NCI-H1694 treated with DMSO at 0.1 percent for 48 hours (cell line): ENCODE data around the gene SLC35A2.

ENCODE experiments used
- DNase-seq: peaks from one replicate; lab custom pipeline; 2025; lab: John Stamatoyannopoulos, UW

SLC35A2 gene

DNA sequence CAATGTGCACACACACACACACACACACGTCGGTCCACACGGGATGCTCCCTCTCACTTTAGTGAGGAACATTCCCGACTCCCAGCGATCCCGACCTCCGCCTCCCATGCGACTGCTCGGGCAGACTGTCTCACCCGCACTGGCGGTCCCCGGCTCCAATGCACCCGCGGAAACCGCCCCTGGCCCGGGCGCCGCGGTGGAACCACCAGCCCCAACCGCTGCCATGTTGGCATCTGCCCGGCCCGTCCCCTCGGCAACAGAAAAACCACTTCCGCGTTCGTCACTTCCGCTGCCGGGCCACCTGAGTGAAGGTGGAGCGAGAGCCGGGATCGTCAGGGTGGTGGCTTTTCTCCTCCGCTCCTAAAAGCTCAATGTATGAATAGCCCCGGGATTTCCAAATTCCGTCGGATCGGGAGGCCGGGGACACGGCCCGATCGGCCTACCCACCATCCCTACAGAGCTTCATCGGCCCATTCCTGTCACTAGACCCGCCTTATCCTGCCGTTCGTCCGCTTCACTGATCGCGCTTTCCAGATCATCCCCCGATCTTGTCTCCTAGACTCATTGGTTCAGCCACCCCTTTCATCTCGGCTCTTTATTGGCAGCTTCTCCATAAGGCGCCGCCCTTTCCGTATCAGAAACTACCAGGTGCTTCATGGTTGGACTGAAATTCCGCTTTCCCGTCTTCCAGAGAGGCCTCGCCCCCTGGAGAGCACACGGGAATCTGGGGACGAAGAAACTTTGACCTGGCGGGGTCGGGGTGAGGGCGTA is at the start of gene SLC35A2:
TSS of gene SLC35A2 (minus strand) at position 235 of the 771 bp plus-strand sequence. CDS start at position 225, 10 bp downstream.
- peak; percentile 78 for DNase-seq

DNA sequence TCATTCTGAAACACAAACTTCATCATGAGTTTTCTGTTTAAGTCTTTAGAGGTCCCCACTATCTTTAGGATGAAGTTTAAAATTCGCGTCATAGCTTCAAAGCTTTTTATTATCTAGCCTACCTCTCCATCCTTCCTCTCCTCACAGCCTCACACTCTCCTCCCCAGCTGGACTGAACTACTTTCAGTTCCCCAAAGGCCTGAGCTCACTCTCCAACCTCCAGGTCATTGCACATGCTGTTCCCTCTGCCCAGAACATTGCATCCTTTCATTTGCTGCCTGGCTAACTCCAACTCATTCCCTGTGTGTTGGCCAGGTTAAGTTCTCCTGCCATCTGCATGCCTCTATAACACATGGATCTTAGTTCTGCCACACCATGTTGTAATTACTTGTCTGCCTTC is 48.8 kb upstream of the SLC35A2 start:
- DNase-seq: no peak

GRCh38 chrX:48958635-48959094 is 47.2 kb upstream of the SLC35A2 start:
- no peak for DNase-seq

- peak; percentile 95 for DNase-seq
These were observed 46.6 kb upstream of the SLC35A2 start for GRCh38 chrX:48957827-48958634.

DNA sequence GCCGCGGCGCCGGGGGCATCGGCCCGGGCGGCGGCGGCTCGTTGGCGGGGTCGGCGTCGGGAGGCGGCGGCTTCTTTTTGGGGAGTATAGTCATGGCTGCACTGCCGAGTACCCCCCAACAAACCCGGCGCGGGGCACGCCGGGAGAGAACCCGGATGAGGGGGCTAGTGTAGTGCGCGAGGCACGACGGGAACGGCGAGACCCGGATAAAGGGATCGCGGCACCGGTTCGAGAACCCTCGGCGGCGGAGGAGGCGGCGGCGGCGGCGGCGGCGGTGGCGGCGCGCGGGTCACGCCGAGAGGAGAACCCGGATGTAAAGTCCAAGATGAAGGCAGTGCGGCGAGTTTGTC is 46.0 kb upstream of the SLC35A2 start, which contains the start of gene OTUD5:
TSS of gene OTUD5 (minus strand) at position 131 of the 350 bp plus-strand sequence. CDS start at position 94, 37 bp downstream.
- DNase-seq: peak; percentile 73

- DNase-seq: no peak
These were observed 45.4 kb upstream of the SLC35A2 start for GRCh38 chrX:48956728-48957414.

DNA sequence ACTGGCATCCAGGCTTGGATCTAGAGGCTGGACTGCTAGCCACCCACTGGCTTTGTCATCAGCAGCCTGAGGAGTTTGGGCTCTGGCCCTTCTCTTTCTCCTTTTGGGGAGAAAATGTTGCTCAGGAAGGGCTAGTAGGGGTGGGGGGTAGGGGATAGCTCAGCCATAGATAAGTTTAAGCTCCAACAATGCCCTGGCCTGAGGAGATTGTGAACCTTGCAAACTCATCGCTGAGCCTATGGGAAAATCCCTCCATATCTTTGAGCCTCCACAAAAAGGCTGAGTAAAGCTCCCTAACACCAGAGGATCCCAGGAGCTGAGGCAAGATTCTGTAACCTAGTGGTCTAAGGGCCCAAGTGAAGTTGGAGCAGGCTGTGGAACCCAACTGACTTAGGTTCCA is 37.1 kb upstream of the SLC35A2 start:
- DNase-seq: no peak

- DNase-seq: peak; percentile 21
These were observed 34.3 kb upstream of the SLC35A2 start for GRCh38 chrX:48945517-48946348.

DNA sequence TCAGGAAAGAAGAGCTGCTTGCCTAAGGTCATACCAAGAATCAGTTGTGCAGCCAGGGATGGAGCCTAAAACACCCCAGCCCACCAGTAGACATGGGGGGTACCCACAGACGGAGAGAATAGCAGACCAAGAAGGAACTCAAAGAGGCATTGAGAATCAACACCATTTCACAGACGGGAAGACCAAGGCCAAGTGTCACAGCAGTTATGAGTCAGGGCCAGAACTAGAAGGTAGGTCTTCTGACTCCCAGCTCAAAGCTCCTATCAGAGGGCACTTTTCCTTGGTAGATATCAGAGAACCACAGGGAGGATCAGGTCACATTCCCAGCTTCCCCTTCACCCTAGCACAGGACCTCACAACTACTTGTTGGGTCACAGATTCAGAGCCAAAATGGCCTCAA is 31.4 kb upstream of the SLC35A2 start:
- DNase-seq: no peak

DNA sequence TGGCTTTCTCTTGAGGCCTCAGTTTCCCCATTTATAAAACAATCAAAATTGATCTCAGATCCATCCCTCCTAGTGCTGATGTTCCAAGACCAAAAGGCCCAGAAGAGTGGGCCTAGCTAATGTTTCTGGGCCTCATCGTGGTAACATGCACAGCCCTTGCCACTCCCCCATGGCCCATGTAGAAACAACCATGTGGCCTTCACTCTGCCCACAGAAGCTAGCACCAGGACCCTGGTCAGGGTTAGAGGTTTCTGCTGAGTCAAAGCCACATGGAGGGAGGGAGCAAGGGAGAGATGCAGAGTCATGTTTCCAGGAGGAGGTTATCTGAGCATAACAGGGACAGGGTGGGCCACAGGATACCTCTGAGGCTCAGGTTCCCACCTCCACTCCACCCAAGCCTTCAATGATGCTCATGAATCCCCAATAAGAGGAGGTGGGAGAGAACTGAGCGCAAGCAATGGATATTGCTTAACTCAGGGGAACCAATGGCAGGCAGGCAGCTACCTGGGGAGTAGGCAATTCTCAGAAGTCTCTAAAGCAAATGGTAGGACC is 29.0 kb upstream of the SLC35A2 start:
- DNase-seq: no peak

GRCh38 chrX:48939524-48940228 is 28.2 kb upstream of the SLC35A2 start:
- DNase-seq: no peak

DNA sequence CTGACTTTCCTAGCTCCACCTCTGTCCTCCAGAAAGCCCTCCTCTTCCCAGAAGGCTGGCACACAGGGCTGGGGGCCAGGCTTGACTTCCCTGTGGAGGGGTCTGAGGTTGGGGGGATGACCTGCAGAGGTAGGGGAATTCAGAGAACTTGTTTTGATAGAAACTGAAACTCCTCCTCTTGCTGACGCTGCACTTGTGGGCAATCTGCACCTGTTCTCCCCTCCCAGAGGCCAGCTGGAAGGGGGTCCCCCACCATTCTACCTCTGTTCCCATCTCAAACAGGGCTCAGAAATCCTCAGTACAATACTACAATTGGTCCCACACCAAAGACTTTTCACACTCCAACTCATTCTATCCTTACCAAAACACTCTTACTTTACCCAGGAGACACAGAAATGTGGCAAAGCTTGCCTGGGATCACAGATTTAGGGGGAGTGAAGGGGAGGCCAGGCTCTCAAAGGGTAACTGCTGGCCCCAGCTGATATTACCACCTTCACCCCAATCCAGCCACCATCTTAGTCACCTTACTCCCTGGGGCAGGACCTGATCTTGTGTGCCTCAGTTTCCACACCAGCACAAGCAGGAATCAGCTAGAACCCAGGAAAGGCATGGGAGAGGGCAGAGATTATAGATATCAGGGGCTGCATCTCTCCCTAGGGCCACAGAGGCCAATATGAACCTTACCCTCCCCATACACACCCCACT is 27.4 kb upstream of the SLC35A2 start:
- DNase-seq: no peak

DNA sequence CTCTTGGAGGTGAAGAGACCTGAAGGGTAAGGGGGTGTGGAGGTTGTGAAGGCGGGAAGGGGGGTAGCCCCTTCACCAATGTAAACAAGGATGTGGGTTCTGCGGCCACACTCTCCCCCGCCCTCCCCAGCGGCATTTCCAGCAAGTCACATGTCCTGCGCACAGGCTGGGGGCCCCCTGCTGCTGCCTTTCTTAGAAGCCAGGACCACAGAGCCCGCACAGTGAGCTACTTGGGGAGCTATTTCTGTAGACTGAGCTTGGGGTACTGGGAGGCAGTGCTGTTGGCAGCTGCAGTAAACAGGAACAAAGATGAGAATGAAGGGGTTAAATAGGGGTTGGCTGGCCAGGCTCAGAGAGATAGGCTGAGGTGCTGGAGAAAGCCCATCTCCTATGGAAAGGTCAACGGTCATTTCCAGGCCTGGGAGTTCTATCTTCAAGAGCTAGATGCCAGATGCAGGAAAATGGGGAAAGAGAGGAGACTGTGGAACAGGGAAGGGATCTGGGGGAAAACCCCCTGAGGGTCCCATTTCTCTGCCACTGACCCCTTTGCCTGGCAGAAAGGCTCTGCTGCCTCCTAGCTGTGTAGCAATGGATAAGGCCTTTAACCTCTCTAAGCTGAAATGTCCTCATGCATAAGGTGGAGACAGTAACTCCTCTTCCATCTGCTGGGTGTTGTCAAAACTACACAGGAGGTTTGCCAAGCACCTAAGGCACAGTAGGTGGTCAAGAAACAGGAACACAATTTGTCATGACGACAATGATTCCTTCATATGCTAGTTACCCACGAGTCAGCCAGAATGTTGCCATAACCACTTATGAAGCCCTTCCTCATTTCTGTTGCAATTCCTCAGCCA is 25.8 kb upstream of the SLC35A2 start:
- no peak for DNase-seq

DNA sequence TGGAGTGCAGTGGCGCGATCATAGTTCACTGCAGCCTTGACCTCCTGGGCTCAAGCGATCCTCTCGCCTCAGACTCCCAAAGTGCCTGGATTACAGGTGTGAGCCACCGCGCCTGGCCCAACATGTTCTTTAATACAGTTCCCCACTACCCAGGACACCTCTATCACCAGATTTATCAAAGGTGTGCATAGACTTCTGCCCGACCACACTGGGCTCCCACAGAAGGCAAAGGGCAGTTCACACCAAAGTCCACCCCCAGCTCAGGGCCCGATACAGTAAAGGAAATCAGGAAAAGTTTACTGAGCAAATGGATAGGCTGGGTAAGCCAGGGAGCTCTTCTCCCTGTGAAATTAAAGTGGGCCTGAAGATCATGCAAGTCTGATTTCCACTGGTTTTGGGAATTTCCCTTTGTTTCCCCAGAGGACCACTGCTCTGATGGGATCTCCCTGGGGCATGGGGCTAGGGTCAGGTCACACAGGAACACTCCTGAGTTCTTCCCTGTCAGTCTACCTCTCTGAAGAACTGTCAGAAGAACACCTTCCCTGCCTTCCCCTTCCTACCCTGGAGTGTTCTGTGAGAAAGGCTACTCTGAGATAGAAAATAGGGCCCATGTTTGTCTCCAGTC is 25.1 kb upstream of the SLC35A2 start:
- no peak for DNase-seq

DNA sequence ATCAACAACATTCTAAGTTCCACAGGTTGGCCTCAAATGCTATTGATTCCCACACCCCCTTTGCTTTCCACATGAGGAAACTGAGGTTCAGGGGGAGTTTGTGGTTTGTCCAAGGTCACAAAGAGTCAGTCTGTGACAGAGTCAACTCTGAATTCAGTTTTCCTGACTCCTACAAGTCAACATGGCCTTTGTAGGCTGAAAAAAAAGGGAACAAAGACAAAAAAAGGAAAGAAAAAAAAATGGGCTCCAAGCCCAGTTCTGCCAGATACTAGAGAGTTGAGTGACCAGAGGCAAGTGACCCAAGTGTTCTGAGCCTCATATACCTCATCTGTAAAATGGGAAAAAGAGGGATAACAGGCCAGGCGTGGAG is 23.8 kb upstream of the SLC35A2 start:
- no peak for DNase-seq

GRCh38 chrX:48934581-48935300 is 23.3 kb upstream of the SLC35A2 start:
- no peak for DNase-seq

DNA sequence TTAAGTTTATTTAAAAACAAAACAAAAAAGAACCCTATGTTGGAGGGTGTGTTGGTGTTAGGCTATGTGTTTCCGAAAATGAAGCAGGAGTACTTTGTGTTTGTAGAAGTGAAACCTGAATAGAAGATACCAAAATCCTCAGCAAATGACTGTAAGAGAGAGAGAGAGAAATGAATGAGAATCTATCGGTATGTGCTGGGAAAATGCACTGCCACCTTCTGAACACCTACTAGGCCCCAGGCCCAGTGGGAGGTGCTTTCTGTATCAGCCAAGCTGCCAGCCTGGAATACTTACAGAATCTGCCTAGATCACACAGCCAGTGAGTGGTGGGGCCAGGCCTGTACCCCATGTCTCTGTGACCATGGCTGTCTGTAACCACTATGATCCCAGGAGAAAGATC is 22.3 kb upstream of the SLC35A2 start:
- DNase-seq: no peak
